RWPE1 (cell line): Measurements from ENCODE around the gene DCAF8.

ENCODE experiments used
- CTCF ChIA-PET: fragments of 350-600 bp; sonication (Branson Sonifier 250); formaldehyde crosslinking; extraction: SDS; loops from one replicate; lab custom pipeline; 2021; lab: Yijun Ruan, JAX
- POLR2A ChIA-PET: fragments of 400-600 bp; formaldehyde crosslinking; extraction: SDS; loops from one replicate; lab custom pipeline; 2020; ENCODE audit warnings: antibody characterized with exemption; ENCODE audit not compliant: low non-redundant PET; lab: Yijun Ruan, JAX
- DNase-seq: peaks from one replicate; pipeline ENCODE4 v3.0.0; 2012; ENCODE audit warnings: low spot score
- H3K27ac ChIP-seq: fragments of 450-650 bp; 2 replicates; pipeline ENCODE4 v1.5.1; 2017
- CTCF ChIP-seq: fragments of 450-650 bp; conservative IDR thresholded peaks from 2 replicates; pipeline ENCODE4 v1.5.1; 2017; ENCODE audit warnings: low read depth, mild to moderate bottlenecking

DCAF8 gene

DNA sequence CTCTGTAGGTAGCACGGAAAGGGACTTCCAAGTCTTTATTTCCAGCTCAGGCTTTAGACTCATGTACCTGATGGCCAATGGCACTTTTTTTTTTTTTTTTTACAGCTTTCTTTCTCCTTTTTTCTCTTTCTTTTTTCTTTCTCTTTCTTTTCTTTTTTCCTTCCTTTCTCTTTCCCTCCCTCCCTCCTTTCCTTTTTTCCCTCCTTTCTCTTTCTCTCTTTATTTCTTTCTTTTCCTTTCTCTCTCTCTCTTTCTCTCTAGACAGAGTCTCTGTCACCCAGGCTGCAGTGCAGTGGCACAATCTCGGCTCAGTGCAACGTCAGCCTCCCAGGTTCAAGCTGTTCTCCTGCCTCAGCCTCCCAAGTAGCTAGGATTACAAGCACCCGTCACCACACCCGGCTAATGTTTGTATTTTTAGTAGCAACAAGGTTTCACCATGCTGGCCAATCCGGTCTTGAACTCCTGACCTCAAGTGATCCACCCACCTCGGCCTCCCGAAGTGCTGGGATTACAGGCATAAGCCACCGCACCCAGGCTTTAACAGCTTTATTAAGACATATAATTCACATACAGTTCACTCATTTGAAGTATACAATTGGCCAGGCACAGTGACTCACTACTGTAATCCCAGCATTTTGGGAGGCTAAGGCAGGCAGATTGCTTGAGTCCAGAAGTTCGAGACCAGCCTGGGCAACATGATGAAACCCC is 5.1 kb upstream of the DCAF8 start:
- TF ChIP-seq CTCF = no peak
- DNase-seq = no peak
- ChIA-PET CTCF (no interaction called here), POLR2A (interaction anchor here (0.6 kb wide), 1 partner anchor 95 kb away, joined by 3 read pairs; no protein-coding TSS in a partner anchor)
- no peak overlapping the region for H3K27ac ChIP-seq

DNA sequence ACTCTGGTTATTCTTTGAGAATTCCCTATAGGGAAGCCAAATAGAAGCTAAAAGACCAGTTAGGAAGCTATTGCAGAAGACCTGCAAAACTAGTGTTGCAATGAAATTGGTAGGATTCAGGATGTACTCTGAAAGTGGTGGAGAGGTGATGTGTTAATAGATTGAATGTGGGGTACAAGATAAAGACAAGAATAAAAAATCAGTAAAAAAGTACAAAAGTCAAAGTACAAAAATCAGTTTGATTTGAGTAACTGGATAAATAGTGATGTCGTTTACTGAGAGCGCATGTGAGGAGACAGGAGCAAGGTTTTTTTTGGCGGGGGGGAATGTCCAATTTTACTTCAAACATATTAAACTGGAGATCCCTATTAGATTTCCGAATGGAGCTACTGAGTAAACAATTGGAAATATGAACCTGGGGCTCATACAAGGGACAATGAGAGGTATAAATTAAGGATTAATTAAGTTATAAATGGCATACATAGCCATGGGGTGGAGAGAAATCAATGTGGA is 2.5 kb upstream of the DCAF8 start:
- POLR2A ChIA-PET = no interaction called here
- no peak for DNase-seq
- CTCF ChIA-PET = interaction anchor here (0.9 to 1.0 kb wide), 2 partner anchors 23 to 26 kb away, joined by 3 to 4 read pairs; no protein-coding TSS in a partner anchor

GRCh38 chr1:160261556-160261892 is 825 bp downstream of the DCAF8 start:
- peak overlapping the region; percentile 87 for H3K27ac ChIP-seq
- peak; percentile 74 for DNase-seq
- CTCF ChIA-PET = interaction anchor here (1.7 kb wide), 1 partner anchor 9 kb away, joined by 12 read pairs; no protein-coding TSS in a partner anchor
- POLR2A ChIA-PET = no interaction called here
- TF ChIP-seq CTCF = no peak

More for the DNA sequence above, 2.5 kb upstream of the DCAF8 start:
- no peak overlapping the region for H3K27ac ChIP-seq
- TF ChIP-seq CTCF = no peak

GRCh38 chr1:160260406-160261382 is 1.7 kb downstream of the DCAF8 start:
- ChIA-PET CTCF (interaction anchor here (0.6 to 1.7 kb wide), 5 partner anchors 9 to 200 kb away, joined by 3 to 12 read pairs (median 6); no protein-coding TSS in a partner anchor), POLR2A (interaction anchor here (0.5 kb wide), 2 partner anchors 10 to 63 kb away, joined by 3 to 10 read pairs; no protein-coding TSS in a partner anchor)
- H3K27ac ChIP-seq = no peak overlapping the region
- TF ChIP-seq CTCF = no peak
- peak; percentile 25 for DNase-seq

- POLR2A ChIA-PET = no interaction called here
- DNase-seq = no peak
- peak overlapping the region; percentile 37 for H3K27ac ChIP-seq
- no peak for TF ChIP-seq CTCF
- CTCF ChIA-PET = no interaction called here
These were observed 4.1 kb downstream of the DCAF8 start for GRCh38 chr1:160258177-160258798.
